Measurements from ENCODE around the gene CFAP20DC.

GRCh38 chr3:58835086-58835485 lies 214.7 kb downstream of the CFAP20DC start:
- TF ChIP-seq BHLHE40 (IDR thresholded peaks at IDR 0.05; ENCODE audit: borderline replicate concordance) (no peak), NFRKB (IDR thresholded peaks at IDR 0.05) (no peak), SP1 (IDR thresholded peaks at IDR 0.05) (no peak), FOXA1 (IDR thresholded peaks at IDR 0.05) (no peak)
